ENCODE measurements around the gene ARHGEF18. TPM values are rescaled to one million over a fixed set of nuclear protein-coding genes. Genes with fewer than 3 reads are reported as not detected.
"Not testable (repeated sequence)": the region's sequence is repeated elsewhere in the genome, so short reads cannot be mapped to it uniquely, and the experiment has no call there.

Gene ARHGEF18
- total RNA-seq, 1 experiment from 2014 or later, result 77.4 TPM

GRCh38 chr19:7304200-7304599 is 44.5 kb upstream of the ARHGEF18 start:
- intact Hi-C loops (cut with micrococcal nuclease; ENCODE audit: unreplicated experiment), result no loop called here
- H3K4me2 ChIP-seq, result no peak overlapping the region
- H3K4me3 ChIP-seq, result no peak overlapping the region
- no peaks in the 10 kb centered on the region for H3K4me1 ChIP-seq (replicated peaks; ENCODE audit: insufficient read depth)
- no peak overlapping the region for H2AFZ ChIP-seq
- ChIA-PET CTCF (no interaction called here), POLR2A (ENCODE audit: unreplicated experiment) (no interaction called here)
- no TSS peak for BruUV-seq (replicated peaks)
- H3K79me2 ChIP-seq (ENCODE audit: low read depth), result no peaks in the 10 kb centered on the region
- no peak for TF ChIP-seq CTCF (conservative IDR thresholded peaks at IDR 0.05)
- no peak for TF ChIP-seq EZH2 (IDR thresholded peaks at IDR 0.05; ENCODE audit: low read depth)
- H3F3A ChIP-seq (ENCODE audit: insufficient read depth, low read depth), result no peaks in the 10 kb centered on the region
- no peaks in the 10 kb centered on the region for H3K9me2 ChIP-seq (ENCODE audit: insufficient read depth)
- H4K20me1 ChIP-seq (ENCODE audit: insufficient read depth), result no peaks in the 10 kb centered on the region
- no peaks in the 10 kb centered on the region for H3K36me3 ChIP-seq (ENCODE audit: low read depth)
- H3K9me3 ChIP-seq (ENCODE audit: insufficient read depth, low read depth), result no peaks in the 10 kb centered on the region
- no peak overlapping the region for H3K27ac ChIP-seq
- no peak for DNase-seq
- H3K27me3 ChIP-seq (ENCODE audit: insufficient read depth, low read depth), result no peaks in the 10 kb centered on the region

- Histone ChIP-seq H3K79me2 (ENCODE audit: low read depth) (no peaks in the 10 kb centered on the region), H3K36me3 (ENCODE audit: low read depth) (no peaks in the 10 kb centered on the region), H3K27me3 (ENCODE audit: insufficient read depth, low read depth) (no peaks in the 10 kb centered on the region), H3K9me3 (ENCODE audit: insufficient read depth, low read depth) (no peaks in the 10 kb centered on the region), H3K4me2 (no peak overlapping the region), H3F3A (ENCODE audit: insufficient read depth, low read depth) (no peaks in the 10 kb centered on the region), H2AFZ (no peak overlapping the region), H3K4me3 (no peak overlapping the region), H3K27ac (no peak overlapping the region), H3K9me2 (ENCODE audit: insufficient read depth) (no peaks in the 10 kb centered on the region), H4K20me1 (ENCODE audit: insufficient read depth) (no peaks in the 10 kb centered on the region), H3K4me1 (replicated peaks; ENCODE audit: insufficient read depth) (no peaks in the 10 kb centered on the region)
- CTCF ChIA-PET, result no interaction called here
- no TSS peak for BruUV-seq (replicated peaks)
- POLR2A ChIA-PET (ENCODE audit: unreplicated experiment), result no interaction called here
- DNase-seq, result no peak
- TF ChIP-seq CTCF (conservative IDR thresholded peaks at IDR 0.05) (no peak), EZH2 (IDR thresholded peaks at IDR 0.05; ENCODE audit: low read depth) (no peak)
- intact Hi-C loops (cut with micrococcal nuclease; ENCODE audit: unreplicated experiment), result no loop called here
These were observed 41.0 kb upstream of the ARHGEF18 start for GRCh38 chr19:7307590-7308218.

GRCh38 chr19:7308327-7308726 is 40.4 kb upstream of the ARHGEF18 start:
- H3K27ac ChIP-seq; H4K20me1 ChIP-seq (ENCODE audit: insufficient read depth); CTCF ChIA-PET; POLR2A ChIA-PET (ENCODE audit: unreplicated experiment); H3K79me2 ChIP-seq (ENCODE audit: low read depth); DNase-seq; H3K9me2 ChIP-seq (ENCODE audit: insufficient read depth); H3K36me3 ChIP-seq (ENCODE audit: low read depth); H3K27me3 ChIP-seq (ENCODE audit: insufficient read depth, low read depth); H3F3A ChIP-seq (ENCODE audit: insufficient read depth, low read depth); intact Hi-C loops (cut with micrococcal nuclease; ENCODE audit: unreplicated experiment); H3K9me3 ChIP-seq (ENCODE audit: insufficient read depth, low read depth); H3K4me1 ChIP-seq (replicated peaks; ENCODE audit: insufficient read depth); H2AFZ ChIP-seq; H3K4me2 ChIP-seq; H3K4me3 ChIP-seq; BruUV-seq (replicated peaks): not testable (repeated sequence)

- POLR2A ChIA-PET (ENCODE audit: unreplicated experiment), result no interaction called here
These were observed 36.8 kb upstream of the ARHGEF18 start for GRCh38 chr19:7311911-7312310.

More at GRCh38 chr19:7311911-7312310, 36.8 kb upstream of the ARHGEF18 start:
- H3K27ac ChIP-seq, result no peak overlapping the region
- H3K4me3 ChIP-seq, result no peak overlapping the region
- BruUV-seq (replicated peaks), result no TSS peak
- no peaks in the 10 kb centered on the region for H3K79me2 ChIP-seq (ENCODE audit: low read depth)
- CTCF ChIA-PET, result no interaction called here
- DNase-seq, result no peak
- no peaks in the 10 kb centered on the region for H3K9me3 ChIP-seq (ENCODE audit: insufficient read depth, low read depth)
- TF ChIP-seq CTCF (conservative IDR thresholded peaks at IDR 0.05), result no peak
- no peak for TF ChIP-seq EZH2 (IDR thresholded peaks at IDR 0.05; ENCODE audit: low read depth)
- no peaks in the 10 kb centered on the region for H4K20me1 ChIP-seq (ENCODE audit: insufficient read depth)
- no peak overlapping the region for H2AFZ ChIP-seq
- H3K9me2 ChIP-seq (ENCODE audit: insufficient read depth), result no peaks in the 10 kb centered on the region
- H3K36me3 ChIP-seq (ENCODE audit: low read depth), result no peaks in the 10 kb centered on the region
- no peaks in the 10 kb centered on the region for H3K4me1 ChIP-seq (replicated peaks; ENCODE audit: insufficient read depth)
- no peaks in the 10 kb centered on the region; the same call in 1 of the 2 replicates for H3K27me3 ChIP-seq (ENCODE audit: insufficient read depth, low read depth)
- no peaks in the 10 kb centered on the region for H3F3A ChIP-seq (ENCODE audit: insufficient read depth, low read depth)
- intact Hi-C loops (cut with micrococcal nuclease; ENCODE audit: unreplicated experiment), result no loop called here
- no peak overlapping the region for H3K4me2 ChIP-seq
